ENCODE results near the gene CEP63.
A peak's percentile ranks its signal among the peaks of the same experiment; 100 is the strongest.

Gene CEP63

DNA sequence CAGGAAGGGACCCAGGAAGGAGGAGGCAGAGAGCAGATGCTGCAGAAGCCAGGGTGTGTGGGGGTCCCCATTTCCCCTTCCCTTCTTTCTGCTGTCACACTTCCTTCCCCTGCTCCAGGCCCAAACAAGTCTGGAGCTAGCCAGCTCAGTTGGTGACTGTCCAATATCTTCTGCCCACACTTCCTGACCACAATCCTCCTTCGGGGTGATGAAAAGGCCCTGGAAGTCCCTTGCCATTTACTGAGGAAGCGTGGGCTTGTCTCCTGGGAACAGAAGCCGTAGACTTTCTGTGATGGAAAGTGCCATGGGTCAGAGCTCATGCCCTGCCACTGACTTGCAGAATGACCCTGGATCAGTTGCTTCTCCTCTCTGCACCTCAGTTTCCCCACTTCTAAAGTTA lies 39.1 kb upstream of the CEP63 start:
- no peak overlapping the region for H3K27ac ChIP-seq (ENCODE audit: insufficient read depth in 1 of 2, low read depth in 1 of 2, low read length in 2 of 2, poor library complexity in 1 of 2, severe bottlenecking in 2 of 2)
- WGBS (ENCODE audit: insufficient coverage), result 60% methylated on average over 3 of the region's 3 CpGs
- H3K27me3 ChIP-seq (replicated peaks in 2 of 5; ENCODE audit: control insufficient read depth in 4 of 5, insufficient read depth in 5 of 5, low read length in 4 of 5), result no peaks in the 10 kb centered on the region
- DNase-seq, result no peak
- ChIA-PET CTCF (interaction anchor here (1.1 to 1.4 kb wide), 3 partner anchors 13 to 27 kb away, joined by 3 to 4 read pairs (median 3); no protein-coding TSS in a partner anchor), POLR2A (no interaction called here)
- H3K4me1 ChIP-seq (ENCODE audit: control extremely low read depth in 1 of 4, control insufficient read depth in 4 of 4, insufficient read depth in 4 of 4, low read length in 3 of 4), result peaks cover 0 to 9% (median 2%) of the 10 kb centered on the region in 4 experiments
- no peaks in the 10 kb centered on the region for H3K36me3 ChIP-seq (ENCODE audit: control insufficient read depth in 4 of 4, insufficient read depth in 4 of 4, low read length in 3 of 4)
- H3K4me3 ChIP-seq (ENCODE audit: control insufficient read depth in 1 of 7, extremely low read depth in 1 of 7, insufficient read depth in 4 of 7, low read depth in 2 of 7, low read length in 6 of 7), result no peak overlapping the region
- H3K9me3 ChIP-seq (ENCODE audit: control extremely low read depth in 1 of 5, control insufficient read depth in 4 of 5, insufficient read depth in 2 of 5, low read depth in 1 of 5, low read length in 4 of 5), result peaks cover 0 to 22% (median 0%) of the 10 kb centered on the region in 5 experiments

GRCh38 chr3:134447351-134447750 lies 38.5 kb upstream of the CEP63 start:
- Histone ChIP-seq H3K27ac (ENCODE audit: insufficient read depth in 1 of 2, low read depth in 1 of 2, low read length in 2 of 2, poor library complexity in 1 of 2, severe bottlenecking in 2 of 2) (no peak overlapping the region), H3K36me3 (ENCODE audit: control insufficient read depth in 4 of 4, insufficient read depth in 4 of 4, low read length in 3 of 4) (no peaks in the 10 kb centered on the region), H3K27me3 (replicated peaks in 2 of 5; ENCODE audit: control insufficient read depth in 4 of 5, insufficient read depth in 5 of 5, low read length in 4 of 5) (no peaks in the 10 kb centered on the region), H3K4me3 (ENCODE audit: control insufficient read depth in 1 of 7, extremely low read depth in 1 of 7, insufficient read depth in 4 of 7, low read depth in 2 of 7, low read length in 6 of 7) (no peak overlapping the region), H3K9me3 (ENCODE audit: control extremely low read depth in 1 of 5, control insufficient read depth in 4 of 5, insufficient read depth in 2 of 5, low read depth in 1 of 5, low read length in 4 of 5) (peaks cover 0 to 22% (median 0%) of the 10 kb centered on the region in 5 experiments), H3K4me1 (ENCODE audit: control extremely low read depth in 1 of 4, control insufficient read depth in 4 of 4, insufficient read depth in 4 of 4, low read length in 3 of 4) (peaks cover 0 to 9% (median 2%) of the 10 kb centered on the region in 4 experiments)
- POLR2A ChIA-PET, result no interaction called here
- no peak for DNase-seq
- CTCF ChIA-PET, result no interaction called here
- 100% methylated on average over 1 of the region's 1 CpG for WGBS (ENCODE audit: insufficient coverage)

DNA sequence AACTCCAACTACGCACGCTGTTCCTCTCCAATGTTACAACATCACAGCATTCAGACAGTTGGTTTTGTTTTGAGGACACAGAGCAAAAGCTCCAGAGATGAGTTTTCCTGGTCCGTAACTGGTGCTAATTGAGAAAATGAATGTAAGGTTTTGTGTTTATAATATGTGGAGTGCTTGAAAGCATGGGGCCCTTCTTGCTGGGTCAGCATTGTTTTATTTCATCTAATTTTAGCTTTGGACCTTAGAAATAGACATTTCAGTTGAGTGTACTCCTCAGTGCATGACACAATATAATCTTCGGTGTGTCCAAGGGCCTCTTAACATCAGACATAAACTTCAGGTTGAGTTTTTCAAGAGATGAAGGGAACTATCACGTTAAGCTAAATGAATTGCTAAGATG lies 37.2 kb upstream of the CEP63 start:
- CTCF ChIA-PET, result interaction anchor here (0.9 kb wide), 1 partner anchor 9 kb away, joined by 3 read pairs; no protein-coding TSS in a partner anchor

DNA sequence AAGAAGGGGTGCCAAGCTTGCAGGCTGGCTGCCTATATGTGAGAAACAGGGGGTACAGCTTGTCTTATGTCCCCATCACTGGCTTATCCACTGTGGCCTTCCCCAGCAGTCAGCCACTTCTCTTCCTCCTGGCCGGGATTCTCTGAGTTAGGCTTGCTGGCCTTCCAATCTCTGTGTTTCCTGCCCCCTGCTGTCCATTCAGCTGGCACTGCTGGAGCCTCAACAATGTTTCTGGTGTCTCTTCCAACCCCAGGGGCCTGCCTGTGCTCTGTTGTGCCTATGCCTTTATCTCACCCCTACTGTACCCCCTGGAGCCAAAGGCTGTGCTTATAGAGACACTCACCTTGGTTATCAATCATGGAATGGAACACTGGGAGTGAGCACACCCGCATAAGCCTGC lies 36.6 kb upstream of the CEP63 start:
- CTCF ChIA-PET, result no interaction called here
- 95% methylated on average over 2 of the region's 2 CpGs for WGBS (ENCODE audit: insufficient coverage)
- H3K27me3 ChIP-seq (replicated peaks in 2 of 5; ENCODE audit: control insufficient read depth in 4 of 5, insufficient read depth in 5 of 5, low read length in 4 of 5), result no peaks in the 10 kb centered on the region
- no peaks in the 10 kb centered on the region for H3K36me3 ChIP-seq (ENCODE audit: control insufficient read depth in 4 of 4, insufficient read depth in 4 of 4, low read length in 3 of 4)
- H3K27ac ChIP-seq (ENCODE audit: insufficient read depth in 1 of 2, low read depth in 1 of 2, low read length in 2 of 2, poor library complexity in 1 of 2, severe bottlenecking in 2 of 2), result no peak overlapping the region
- peaks cover 0 to 22% (median 0%) of the 10 kb centered on the region in 5 experiments for H3K9me3 ChIP-seq (ENCODE audit: control extremely low read depth in 1 of 5, control insufficient read depth in 4 of 5, insufficient read depth in 2 of 5, low read depth in 1 of 5, low read length in 4 of 5)
- H3K4me3 ChIP-seq (ENCODE audit: control insufficient read depth in 1 of 7, extremely low read depth in 1 of 7, insufficient read depth in 4 of 7, low read depth in 2 of 7, low read length in 6 of 7), result no peak overlapping the region
- peaks cover 0 to 9% (median 2%) of the 10 kb centered on the region in 4 experiments for H3K4me1 ChIP-seq (ENCODE audit: control extremely low read depth in 1 of 4, control insufficient read depth in 4 of 4, insufficient read depth in 4 of 4, low read length in 3 of 4)
- POLR2A ChIA-PET, result no interaction called here
- DNase-seq, result no peak

More for the DNA sequence above, 37.2 kb upstream of the CEP63 start:
- no peaks in the 10 kb centered on the region for H3K27me3 ChIP-seq (replicated peaks in 2 of 5; ENCODE audit: control insufficient read depth in 4 of 5, insufficient read depth in 5 of 5, low read length in 4 of 5)
- H3K36me3 ChIP-seq (ENCODE audit: control insufficient read depth in 4 of 4, insufficient read depth in 4 of 4, low read length in 3 of 4), result no peaks in the 10 kb centered on the region
- WGBS (ENCODE audit: insufficient coverage), result 93% methylated on average over 3 of the region's 5 CpGs
- H3K27ac ChIP-seq (ENCODE audit: insufficient read depth in 1 of 2, low read depth in 1 of 2, low read length in 2 of 2, poor library complexity in 1 of 2, severe bottlenecking in 2 of 2), result no peak overlapping the region
- POLR2A ChIA-PET, result no interaction called here
- no peak for DNase-seq
- H3K9me3 ChIP-seq (ENCODE audit: control extremely low read depth in 1 of 5, control insufficient read depth in 4 of 5, insufficient read depth in 2 of 5, low read depth in 1 of 5, low read length in 4 of 5), result peaks cover 0 to 22% (median 0%) of the 10 kb centered on the region in 5 experiments
- H3K4me1 ChIP-seq (ENCODE audit: control extremely low read depth in 1 of 4, control insufficient read depth in 4 of 4, insufficient read depth in 4 of 4, low read length in 3 of 4), result peaks cover 0 to 9% (median 2%) of the 10 kb centered on the region in 4 experiments
- no peak overlapping the region for H3K4me3 ChIP-seq (ENCODE audit: control insufficient read depth in 1 of 7, extremely low read depth in 1 of 7, insufficient read depth in 4 of 7, low read depth in 2 of 7, low read length in 6 of 7)

DNA sequence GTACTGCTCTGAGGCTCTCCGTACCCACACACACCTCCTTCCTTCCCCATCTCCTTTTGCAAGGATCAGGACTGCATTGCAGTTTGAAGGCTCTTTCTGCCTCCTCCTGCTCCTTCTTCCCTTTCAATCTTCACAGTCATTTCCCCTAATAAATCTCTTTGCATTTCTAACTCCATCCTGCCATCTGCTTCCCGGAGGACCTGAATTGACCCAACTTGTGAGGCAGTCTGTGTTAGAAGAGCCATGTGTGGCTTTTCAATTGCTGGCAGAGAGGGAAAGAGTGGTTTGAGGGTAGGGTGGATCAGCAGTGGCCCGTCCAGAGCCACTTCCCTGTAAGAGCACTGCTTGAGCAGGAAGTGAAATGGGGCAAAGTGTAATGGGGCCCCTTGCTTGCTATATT lies 35.9 kb upstream of the CEP63 start:
- Histone ChIP-seq H3K27me3 (replicated peaks in 2 of 5; ENCODE audit: control insufficient read depth in 4 of 5, insufficient read depth in 5 of 5, low read length in 4 of 5) (no peaks in the 10 kb centered on the region), H3K36me3 (ENCODE audit: control insufficient read depth in 4 of 4, insufficient read depth in 4 of 4, low read length in 3 of 4) (no peaks in the 10 kb centered on the region), H3K9me3 (ENCODE audit: control extremely low read depth in 1 of 5, control insufficient read depth in 4 of 5, insufficient read depth in 2 of 5, low read depth in 1 of 5, low read length in 4 of 5) (peaks cover 0 to 22% (median 0%) of the 10 kb centered on the region in 5 experiments), H3K4me3 (ENCODE audit: control insufficient read depth in 1 of 7, extremely low read depth in 1 of 7, insufficient read depth in 4 of 7, low read depth in 2 of 7, low read length in 6 of 7) (no peak overlapping the region), H3K4me1 (ENCODE audit: control extremely low read depth in 1 of 4, control insufficient read depth in 4 of 4, insufficient read depth in 4 of 4, low read length in 3 of 4) (peaks cover 0 to 9% (median 2%) of the 10 kb centered on the region in 4 experiments), H3K27ac (ENCODE audit: insufficient read depth in 1 of 2, low read depth in 1 of 2, low read length in 2 of 2, poor library complexity in 1 of 2, severe bottlenecking in 2 of 2) (no peak overlapping the region)
- CTCF ChIA-PET, result no interaction called here
- POLR2A ChIA-PET, result no interaction called here
- peak; percentile 32 to 86 (median 78) for DNase-seq
- 0% methylated on average over 3 of the region's 3 CpGs for WGBS (ENCODE audit: insufficient coverage)

- Histone ChIP-seq H3K27ac (ENCODE audit: insufficient read depth in 1 of 2, low read depth in 1 of 2, low read length in 2 of 2, poor library complexity in 1 of 2, severe bottlenecking in 2 of 2) (no peak overlapping the region), H3K4me3 (ENCODE audit: control insufficient read depth in 1 of 7, extremely low read depth in 1 of 7, insufficient read depth in 4 of 7, low read depth in 2 of 7, low read length in 6 of 7) (no peak overlapping the region), H3K36me3 (ENCODE audit: control insufficient read depth in 4 of 4, insufficient read depth in 4 of 4, low read length in 3 of 4) (no peaks in the 10 kb centered on the region), H3K27me3 (replicated peaks in 2 of 5; ENCODE audit: control insufficient read depth in 4 of 5, insufficient read depth in 5 of 5, low read length in 4 of 5) (no peaks in the 10 kb centered on the region), H3K4me1 (ENCODE audit: control extremely low read depth in 1 of 4, control insufficient read depth in 4 of 4, insufficient read depth in 4 of 4, low read length in 3 of 4) (peaks cover 0 to 9% (median 2%) of the 10 kb centered on the region in 4 experiments), H3K9me3 (ENCODE audit: control extremely low read depth in 1 of 5, control insufficient read depth in 4 of 5, insufficient read depth in 2 of 5, low read depth in 1 of 5, low read length in 4 of 5) (peaks cover 0 to 9% (median 0%) of the 10 kb centered on the region in 5 experiments)
- ChIA-PET CTCF (interaction anchor here (2.5 kb wide), 1 partner anchor 24 kb away, joined by 8 read pairs; no protein-coding TSS in a partner anchor), POLR2A (no interaction called here)
- WGBS (ENCODE audit: insufficient coverage), result 89% methylated on average over 3 of the region's 6 CpGs
- no peak for DNase-seq
These were observed 32.2 kb upstream of the CEP63 start for GRCh38 chr3:134453631-134454030.

- no peaks in the 10 kb centered on the region for H3K36me3 ChIP-seq (ENCODE audit: control insufficient read depth in 4 of 4, insufficient read depth in 4 of 4, low read length in 3 of 4)
- H3K27ac ChIP-seq (ENCODE audit: insufficient read depth in 1 of 2, low read depth in 1 of 2, low read length in 2 of 2, poor library complexity in 1 of 2, severe bottlenecking in 2 of 2), result no peak overlapping the region
- H3K4me3 ChIP-seq (ENCODE audit: control insufficient read depth in 1 of 7, extremely low read depth in 1 of 7, insufficient read depth in 4 of 7, low read depth in 2 of 7, low read length in 6 of 7), result no peak overlapping the region
- WGBS (ENCODE audit: insufficient coverage), result 97% methylated on average over 6 of the region's 9 CpGs
- POLR2A ChIA-PET, result no interaction called here
- CTCF ChIA-PET, result interaction anchor here (0.7 to 1.3 kb wide), 3 partner anchors 9 to 148 kb away, joined by 3 to 4 read pairs (median 4); no protein-coding TSS in a partner anchor
- no peaks in the 10 kb centered on the region for H3K9me3 ChIP-seq (ENCODE audit: control extremely low read depth in 1 of 5, control insufficient read depth in 4 of 5, insufficient read depth in 2 of 5, low read depth in 1 of 5, low read length in 4 of 5)
- no peak for DNase-seq
- H3K4me1 ChIP-seq (ENCODE audit: control extremely low read depth in 1 of 4, control insufficient read depth in 4 of 4, insufficient read depth in 4 of 4, low read length in 3 of 4), result no peaks in the 10 kb centered on the region
- peaks cover 0 to 2% (median 0%) of the 10 kb centered on the region in 5 experiments for H3K27me3 ChIP-seq (replicated peaks in 2 of 5; ENCODE audit: control insufficient read depth in 4 of 5, insufficient read depth in 5 of 5, low read length in 4 of 5)
These were observed 28.3 kb upstream of the CEP63 start for GRCh38 chr3:134457376-134458074.
